Hypothalamus (tissue), 51 donors: ENCODE results near the gene HOXA9.

ENCODE experiments used
- DNase-seq, 51 donors: peaks; one replicate each; lab custom pipeline; 2025; lab: John Stamatoyannopoulos, UW

Gene HOXA9

DNA sequence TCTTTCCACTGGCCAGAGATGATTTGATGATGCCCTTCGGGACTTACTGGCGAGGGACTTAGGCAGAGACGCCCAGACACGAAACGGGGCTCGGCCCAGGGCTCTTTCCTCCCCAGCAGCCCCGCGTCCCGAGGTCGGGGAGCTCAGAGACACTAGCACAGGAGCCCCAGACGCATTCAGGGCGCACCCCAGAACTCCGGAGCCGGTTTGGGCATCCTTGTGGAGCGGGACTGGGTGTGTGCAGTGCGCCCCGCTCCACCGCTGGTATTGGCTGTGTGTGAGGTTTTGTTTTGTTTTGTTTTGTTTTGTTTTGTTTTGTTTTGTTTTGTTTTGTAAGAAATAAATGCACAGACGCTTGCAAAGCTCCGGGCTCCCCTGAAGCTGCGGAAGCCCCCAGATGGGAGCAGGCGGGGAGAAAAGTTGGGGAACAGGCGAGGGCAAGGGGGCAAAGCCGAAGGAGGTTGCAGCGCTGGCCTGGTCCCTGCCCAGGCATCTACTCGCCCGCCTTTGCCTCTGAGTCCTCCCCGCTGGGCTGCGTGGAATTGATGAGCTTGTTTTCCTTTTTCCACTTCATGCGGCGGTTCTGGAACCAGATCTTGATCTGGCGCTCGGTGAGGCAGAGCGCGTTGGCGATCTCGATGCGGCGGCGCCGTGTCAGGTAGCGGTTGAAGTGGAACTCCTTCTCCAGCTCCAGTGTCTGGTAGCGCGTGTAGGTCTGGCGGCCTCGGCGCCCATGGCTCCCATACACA, 20.0 kb downstream of the HOXA9 start:
- DNase-seq, result no peak

DNA sequence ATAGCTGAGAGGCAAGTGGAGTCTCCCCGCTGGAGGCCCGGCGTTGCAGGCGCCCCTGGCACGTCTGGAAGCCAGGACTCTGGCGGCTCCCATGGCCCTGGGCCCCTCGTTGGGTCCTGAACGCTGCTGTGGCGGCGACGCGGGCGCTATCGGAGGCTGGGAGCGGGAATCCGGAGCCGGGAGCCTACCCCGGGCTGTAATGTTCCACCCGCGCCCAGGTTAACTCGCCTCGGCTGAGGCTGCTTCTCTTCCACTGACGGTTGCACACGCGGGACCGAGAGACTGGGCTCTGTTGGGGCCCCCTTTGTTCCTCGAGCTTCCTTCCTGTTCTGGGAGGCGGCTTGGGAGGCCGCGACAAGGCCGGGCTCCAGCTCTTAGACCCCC, 20.6 kb downstream of the HOXA9 start:
- DNase-seq, result no peak

DNA sequence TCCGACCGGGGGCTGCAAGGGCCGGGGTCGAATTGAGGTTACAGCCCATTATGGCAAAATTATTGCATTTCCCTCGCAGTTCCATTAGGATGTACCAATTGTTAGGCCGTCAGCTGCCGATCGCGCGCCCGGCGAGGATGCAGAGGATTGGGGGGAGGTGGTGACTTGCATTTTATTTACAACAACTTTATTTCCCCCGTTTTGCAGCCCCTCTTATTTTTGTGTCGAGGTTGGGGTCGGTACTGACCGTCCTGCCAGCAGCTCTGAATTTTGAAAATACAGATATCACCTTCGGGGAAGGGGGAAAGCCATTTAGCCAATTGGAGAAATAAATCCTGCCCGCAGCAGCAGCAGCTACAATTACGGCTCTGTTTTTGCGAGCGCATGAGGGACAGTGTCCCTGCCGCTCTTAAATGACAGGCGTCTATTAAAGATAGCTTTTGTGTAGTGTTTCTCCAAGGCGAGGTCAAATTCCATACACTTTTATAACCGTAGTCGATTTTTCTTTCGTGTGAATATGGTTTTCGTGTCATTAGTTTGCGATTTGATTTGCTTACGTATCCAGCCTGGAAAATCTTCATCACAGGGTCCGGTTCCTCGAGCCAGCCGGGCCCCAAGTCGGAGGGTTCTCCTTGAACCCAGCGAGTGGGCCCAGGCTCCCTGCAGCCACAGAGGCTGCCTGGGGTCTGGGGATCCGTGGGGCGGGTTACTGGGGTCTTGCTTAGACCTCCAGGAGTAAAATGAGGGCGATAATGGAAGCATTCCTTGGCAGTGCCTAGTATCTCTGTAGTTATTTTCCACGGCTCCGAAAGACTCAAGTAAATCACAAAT, 21.2 kb downstream of the HOXA9 start:
- no peak for DNase-seq

DNA sequence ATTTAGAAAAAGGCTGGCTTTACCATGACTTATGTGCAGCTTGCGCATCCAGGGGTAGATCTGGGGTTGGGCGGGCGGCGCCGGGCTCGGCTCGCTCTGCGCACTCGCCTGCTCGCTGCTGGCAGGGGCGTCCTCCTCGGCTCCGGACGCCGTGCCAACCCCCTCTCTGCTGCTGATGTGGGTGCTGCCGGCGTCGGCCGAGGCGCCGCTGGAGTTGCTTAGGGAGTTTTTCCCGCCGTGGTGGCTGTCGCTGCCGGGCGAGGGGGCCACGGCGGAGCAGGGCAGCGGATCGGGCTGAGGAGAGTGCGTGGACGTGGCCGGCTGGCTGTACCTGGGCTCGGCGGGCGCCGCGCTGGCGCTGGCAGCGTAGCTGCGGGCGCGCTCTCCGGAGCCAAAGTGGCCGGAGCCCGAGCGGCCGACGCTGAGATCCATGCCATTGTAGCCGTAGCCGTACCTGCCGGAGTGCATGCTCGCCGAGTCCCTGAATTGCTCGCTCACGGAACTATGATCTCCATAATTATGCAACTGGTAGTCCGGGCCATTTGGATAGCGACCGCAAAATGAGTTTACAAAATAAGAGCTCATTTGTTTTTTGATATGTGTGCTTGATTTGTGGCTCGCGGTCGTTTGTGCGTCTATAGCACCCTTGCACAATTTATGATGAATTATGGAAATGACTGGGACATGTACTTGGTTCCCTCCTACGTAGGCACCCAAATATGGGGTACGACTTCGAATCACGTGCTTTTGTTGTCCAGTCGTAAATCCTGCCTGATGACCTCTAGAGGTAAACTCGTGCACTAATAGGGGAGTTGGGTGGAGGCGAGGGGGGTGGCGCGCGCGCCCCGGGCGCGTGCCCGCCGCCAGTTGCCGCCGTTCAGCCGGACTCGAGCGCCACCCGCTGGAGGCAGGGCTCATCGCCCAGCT, 22.1 kb downstream of the HOXA9 start, which contains the start of gene HOXA5:
TSS of gene HOXA5 (minus strand) at position 659 of the 927 bp plus-strand sequence. CDS start at position 585, 74 bp downstream.
- DNase-seq, result no peak

DNA sequence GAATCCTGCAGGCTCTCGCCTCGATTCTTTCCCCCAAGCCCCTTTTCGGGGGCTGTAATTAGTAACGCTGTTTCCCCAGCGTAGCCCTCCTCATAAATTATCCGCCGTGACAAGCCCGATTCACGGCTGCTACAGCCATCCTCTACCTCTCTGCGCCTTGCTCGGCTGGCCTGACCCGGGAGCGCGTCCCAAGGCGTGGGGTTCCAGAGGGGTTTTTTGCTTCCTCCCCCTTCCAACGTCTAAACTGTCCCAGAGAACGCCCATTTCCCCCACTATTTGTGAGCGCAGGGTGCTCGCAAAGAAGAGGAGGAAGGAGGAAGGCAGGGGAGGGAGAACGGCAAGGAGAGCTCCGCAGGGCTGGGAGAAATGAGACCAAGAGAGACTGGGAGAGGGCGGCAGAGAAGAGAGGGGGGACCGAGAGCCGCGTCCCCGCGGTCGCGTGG, 22.7 kb downstream of the HOXA9 start:
- DNase-seq, result no peak

DNA sequence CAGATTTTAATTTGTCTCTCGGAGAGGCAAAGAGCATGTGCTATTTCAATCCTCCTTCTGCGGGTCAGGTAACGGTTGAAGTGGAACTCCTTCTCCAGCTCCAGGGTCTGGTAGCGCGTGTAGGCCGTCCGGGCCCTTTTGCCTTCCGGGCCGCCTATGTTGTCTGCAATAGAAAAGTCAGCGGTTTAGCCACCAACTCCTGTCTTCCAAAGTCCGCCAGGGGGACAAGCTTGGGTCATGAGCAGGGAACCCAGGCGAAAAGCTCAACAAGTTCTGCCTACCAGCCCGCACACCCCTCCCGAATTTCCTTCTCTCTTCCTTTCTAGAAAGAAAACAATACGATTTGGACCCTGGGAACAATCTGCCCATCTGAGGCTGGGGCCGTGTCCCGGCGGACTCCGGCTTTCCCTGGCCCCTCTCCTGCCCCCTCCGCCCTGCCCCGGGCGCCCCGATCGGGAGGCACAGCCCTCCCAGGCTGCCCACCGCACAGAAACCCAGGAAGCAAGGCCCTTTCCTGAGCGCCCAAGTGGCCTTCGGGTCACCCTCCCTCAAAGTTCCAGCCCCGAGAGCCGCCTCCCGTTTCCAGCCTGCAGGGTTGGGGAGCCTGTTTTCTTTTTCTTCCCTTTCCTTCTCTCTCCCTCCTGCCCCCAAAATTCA, 23.3 kb downstream of the HOXA9 start:
- no peak for DNase-seq

DNA sequence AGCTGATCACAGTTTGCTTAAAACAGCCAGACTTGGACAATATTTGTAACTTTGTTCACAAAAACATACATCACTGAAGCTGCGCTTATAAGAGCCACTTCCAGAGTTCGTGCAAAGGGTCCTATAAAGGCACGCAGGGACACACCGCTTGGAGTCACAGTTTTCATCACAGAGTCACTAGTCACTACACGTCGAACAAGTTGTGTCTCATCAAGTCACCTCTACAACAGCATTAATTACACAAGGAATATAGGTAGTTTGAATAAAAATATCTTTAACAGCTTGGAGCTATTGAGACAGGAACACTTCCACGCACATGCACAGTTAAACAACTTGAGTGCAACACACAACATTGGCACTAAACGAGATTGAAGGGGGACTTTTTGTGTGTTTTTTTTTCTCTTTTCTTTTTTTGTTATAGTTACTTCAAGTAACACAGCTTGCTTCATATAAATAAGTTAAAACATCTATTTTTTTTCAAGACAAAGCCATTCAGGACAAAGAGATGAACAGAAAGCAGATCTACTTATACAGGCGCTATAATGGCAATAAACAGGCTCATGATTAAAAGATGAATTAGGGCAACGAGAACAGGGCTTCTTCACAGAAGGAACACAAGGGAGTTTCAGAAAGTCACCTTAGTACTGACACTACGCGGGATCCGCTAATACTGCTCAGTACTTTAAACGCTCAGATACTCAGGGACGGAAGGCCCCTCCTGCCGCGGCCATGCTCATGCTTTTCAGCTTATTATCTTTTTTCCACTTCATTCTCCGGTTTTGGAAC, 24.0 kb downstream of the HOXA9 start:
- no peak for DNase-seq

DNA sequence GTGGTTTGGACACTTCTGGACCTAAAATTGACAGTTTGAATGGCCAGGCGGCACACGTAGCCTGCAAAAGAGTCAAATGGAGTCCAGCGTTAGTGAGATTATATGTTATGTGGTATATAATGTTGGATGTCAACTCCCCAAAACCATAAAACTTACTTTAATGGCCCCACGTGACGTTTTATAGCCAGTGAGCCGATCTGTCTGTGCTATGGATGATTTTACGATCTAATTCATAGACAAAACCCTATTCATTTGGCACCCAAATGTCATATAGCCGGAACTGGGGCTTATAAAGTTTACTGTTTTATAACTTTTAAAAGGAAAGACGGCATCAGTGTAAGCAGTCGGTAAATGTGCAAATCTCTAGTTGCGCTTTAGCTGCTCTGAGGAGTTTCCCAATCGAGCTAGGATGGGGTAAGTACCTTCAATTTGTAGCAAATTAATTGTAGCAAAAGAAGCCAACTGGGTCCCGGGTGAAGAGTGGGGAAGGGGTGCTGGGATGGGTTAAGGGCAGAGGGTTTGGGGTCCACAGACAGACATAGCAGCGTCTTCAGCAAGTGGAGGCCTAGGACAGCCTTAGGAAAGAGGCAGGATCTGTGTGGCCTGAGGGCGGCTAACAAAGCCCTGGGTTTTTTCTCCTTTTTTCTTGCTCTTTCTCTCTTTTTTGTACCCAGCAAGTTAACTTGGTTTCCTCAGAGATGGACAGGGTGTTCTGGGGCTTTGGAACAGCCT, 25.0 kb downstream of the HOXA9 start:
- no peak for DNase-seq

DNA sequence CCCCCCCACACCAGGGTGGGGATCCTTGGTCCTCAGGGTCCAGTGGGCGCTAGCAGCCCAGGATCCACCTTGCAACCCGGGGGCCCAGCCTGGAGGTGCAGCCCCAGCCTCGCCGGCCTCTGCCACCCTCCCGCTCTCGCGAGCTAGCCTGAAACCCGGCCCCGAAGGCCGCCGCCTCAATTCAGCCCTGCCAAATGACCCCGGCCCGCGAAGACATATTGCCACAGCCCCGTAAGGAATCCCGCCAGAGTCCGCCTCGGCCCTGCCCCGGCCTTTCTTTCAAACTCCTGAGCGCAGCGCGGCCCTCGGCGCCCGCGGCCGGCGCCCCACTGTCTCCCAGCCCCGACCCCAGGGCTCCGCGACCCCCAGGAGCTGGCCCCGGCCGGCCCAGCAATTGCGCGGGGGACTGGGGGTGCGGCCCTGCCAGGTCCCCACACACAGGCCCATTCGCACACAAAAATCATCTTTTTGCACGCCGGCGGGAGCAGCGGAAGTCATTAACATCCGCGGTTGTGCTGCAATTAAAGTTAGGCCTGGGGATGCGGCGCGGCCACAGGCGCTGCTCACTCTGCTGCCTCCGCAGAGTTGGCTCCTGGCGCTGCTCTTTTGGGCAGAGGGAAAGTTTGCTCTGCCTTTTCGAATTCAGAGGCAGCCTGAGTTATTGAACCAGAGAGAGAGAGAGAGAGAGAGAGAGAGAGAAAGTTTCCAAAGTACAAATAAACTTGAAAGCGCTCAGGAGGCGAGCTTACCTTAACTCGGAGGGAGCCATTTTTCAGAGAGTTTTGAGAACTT, 25.8 kb downstream of the HOXA9 start:
- DNase-seq, result no peak

DNA sequence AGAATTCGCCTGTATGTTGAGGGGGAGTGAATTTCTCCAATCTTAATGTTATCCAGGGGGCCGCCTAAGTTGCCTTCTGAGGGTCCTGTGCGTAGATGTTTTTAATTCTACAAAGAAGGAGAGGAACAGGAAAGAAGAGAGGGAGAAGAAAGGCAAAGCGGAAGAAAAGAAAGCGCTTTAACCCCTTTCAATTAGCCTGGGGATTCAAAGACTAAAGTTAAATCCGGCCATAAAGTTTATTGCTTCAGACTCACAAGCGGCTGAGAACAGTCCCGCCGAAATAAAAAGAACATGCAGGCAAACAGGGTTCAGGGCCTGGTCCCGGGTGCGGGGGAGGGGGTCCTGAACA, 26.4 kb downstream of the HOXA9 start:
- DNase-seq, result no peak

DNA sequence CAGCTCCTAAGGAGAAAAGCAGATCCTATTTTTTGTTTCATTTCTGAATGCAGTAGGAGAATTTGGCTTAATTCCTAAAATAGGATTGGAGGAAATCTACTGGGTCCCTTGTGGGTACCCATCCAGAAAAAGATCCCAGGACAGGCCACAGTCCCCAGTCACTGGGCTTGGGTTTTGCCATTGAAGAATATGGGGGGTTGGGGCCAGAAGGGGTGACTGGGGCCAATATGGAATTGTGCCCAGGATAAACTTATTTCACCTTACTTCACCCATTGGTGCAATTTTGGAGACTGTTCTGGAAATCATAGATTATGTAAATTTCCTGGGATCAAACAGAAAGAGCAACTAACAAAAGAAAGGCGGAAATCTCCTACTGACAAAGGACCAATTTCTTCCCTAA, 26.9 kb downstream of the HOXA9 start:
- no peak for DNase-seq

DNA sequence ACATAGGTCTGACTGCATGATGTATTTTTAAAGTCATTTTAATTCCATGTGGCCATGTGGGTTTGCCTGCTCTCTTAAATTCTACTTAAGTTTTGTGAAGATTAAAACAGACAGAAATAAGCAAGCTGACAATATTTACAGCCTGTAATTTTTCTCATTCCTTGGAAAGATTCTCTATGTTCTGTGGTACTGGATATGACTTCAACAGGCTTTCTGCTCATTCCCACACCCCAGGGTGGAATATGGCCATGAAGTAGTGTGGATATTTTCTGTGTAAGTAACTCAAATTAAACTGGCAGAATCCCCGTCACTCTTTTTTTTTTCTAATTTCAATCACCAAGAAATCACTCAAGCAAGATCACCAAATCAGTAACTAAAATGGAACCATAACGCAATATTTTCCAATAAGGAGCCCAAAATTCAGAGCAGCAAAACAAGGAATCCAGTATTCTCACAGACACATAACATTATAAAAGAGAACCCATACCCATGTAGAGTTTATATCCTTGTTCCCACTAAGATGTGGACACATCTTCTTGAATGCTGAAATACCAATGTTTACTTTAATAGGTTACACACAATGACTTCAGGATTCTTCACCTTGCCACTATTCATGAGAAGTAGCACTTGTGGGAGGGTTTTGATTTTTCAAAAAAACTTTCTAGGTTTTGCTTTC, 27.6 kb downstream of the HOXA9 start:
- DNase-seq, result no peak

DNA sequence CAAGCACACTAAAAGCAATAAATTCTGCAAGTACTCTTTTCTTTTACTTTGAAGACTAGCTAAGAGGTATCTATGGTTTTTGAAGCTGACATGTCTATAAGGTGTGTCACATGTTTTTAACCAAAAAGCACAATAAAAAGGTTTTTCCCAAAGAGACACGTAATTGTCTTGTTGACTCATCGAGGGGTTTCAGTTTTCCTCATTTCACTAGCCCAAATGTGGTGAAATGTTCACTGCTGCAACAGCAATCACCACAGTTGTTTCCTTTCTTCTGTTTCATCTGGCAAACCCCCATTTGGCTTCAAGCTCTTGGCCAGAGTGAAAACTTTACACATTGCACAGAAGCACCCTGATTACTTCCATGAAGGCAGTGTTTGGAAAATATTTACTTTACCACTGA, 30.9 kb downstream of the HOXA9 start:
- DNase-seq, result no peak

DNA sequence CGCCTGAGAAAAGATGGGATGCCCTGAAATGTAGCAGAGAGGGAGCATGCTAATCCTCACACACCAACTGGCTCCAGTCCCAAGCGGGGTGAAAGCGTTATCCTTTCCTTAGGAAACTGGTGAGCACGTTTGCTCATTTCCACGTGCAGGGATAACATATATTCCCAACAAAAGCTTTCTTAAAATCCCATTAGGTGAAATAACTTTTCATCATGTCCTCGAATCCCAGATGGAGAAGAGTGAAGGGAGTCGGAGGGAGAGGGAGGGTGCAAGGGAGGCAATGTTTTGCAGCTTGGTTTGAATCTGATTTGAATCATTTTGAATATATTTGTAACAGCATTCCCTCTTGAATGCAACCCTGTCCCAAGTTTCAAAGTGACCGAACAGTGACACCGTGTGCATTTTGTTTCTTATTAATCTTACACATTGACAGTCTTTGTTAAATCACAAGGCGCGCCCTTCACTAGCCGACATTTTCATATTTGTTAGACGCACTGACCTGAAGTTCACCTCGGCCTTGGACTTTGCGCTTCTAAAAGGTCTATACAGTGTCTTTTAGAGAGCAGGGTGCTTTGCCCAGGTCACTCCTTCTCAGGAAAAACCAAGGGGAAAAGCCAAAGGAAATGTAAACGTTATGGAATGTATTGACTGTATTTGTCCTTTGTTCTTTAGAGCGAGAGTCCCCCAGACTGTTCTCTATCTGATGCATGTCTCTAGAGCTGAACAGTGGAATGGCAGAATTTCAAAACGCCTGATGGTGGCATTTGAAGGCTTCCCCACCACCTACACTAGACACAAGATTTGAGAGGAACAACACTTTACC, 31.7 kb downstream of the HOXA9 start:
- no peak for DNase-seq

DNA sequence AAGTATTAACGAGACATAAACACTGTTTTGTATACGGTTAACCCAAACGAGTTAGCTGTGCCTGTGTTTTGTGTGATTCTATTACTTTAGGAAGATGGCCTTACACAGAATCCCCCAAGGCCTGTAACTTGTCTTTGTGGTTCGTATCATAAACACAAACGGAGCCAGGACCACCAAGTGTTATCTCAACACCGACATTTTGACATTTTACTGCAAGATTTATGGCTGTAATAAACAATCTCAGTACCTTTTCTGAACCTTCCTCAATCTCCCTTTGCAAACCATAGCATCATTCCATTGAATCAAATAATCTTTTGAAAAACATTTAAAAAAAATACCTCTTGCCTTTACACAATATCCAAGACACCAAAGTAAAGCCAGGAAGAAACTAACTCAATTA, 32.4 kb downstream of the HOXA9 start:
- no peak for DNase-seq

DNA sequence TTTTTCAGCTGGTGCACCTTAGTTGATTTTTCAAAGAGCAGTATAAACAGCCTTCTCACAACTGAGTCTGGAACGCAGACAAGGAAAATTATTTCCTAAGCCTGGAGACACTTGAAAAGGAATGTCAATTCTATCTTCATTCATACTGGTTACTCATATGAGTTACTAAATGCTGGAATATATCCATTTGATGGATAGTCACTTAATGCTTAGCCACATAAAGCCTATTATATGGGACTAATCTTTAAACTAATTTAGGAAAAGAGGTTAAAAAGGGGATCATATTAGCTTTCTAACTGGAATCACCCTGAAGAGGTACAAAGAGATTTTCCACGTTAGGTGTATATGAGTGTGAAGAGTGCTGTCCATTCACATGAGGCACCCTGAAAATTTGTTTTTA, 33.1 kb downstream of the HOXA9 start:
- no peak for DNase-seq

DNA sequence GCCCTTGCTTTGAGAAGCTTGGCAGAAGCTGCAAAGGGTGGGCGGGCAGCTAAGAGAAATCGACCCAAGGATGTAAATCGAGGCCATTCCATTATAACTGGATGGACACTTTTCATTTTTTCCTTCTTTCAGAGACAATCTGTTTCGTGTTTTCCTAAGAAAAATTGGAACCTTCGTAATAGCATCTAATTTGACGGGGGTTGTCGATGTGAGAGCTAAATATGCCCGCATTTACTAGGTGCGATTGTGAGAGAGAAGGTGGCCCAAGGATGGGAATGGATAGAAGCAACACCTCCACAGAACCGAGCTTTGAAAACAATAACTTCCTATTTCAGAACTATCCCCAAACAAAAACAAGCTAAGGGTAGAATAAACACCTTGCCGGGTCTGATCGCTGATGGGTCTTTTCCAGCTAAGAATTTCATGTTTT, 33.9 kb downstream of the HOXA9 start:
- DNase-seq, result no peak
